ENCODE measurements around the gene ARHGAP15. TPM values are rescaled to one million over a fixed set of nuclear protein-coding genes. Genes with fewer than 3 reads are reported as not detected.

ARHGAP15 gene
- total RNA-seq, 1 experiment from 2014 or later: not detected

- Histone ChIP-seq H3K4me3 (ENCODE audit: insufficient read depth, low read depth, low read length) (no peak overlapping the region), H3K36me3 (replicated peaks; ENCODE audit: control insufficient read depth, insufficient read depth, low read length) (no peaks in the 10 kb centered on the region), H3K27me3 (ENCODE audit: control insufficient read depth, insufficient read depth, low read length) (no peaks in the 10 kb centered on the region)
- no peak for DNase-seq
Observed at GRCh38 chr2:143152637-143153036, 23.4 kb downstream of the ARHGAP15 start.

GRCh38 chr2:143155661-143156060 lies 26.4 kb downstream of the ARHGAP15 start:
- Histone ChIP-seq H3K27me3 (ENCODE audit: control insufficient read depth, insufficient read depth, low read length) (no peaks in the 10 kb centered on the region), H3K36me3 (replicated peaks; ENCODE audit: control insufficient read depth, insufficient read depth, low read length) (no peaks in the 10 kb centered on the region), H3K4me3 (ENCODE audit: insufficient read depth, low read depth, low read length) (no peak overlapping the region)
- DNase-seq: no peak

GRCh38 chr2:143157001-143157400 lies 27.8 kb downstream of the ARHGAP15 start:
- H3K36me3 ChIP-seq (replicated peaks; ENCODE audit: control insufficient read depth, insufficient read depth, low read length): no peaks in the 10 kb centered on the region
- no peak for DNase-seq
- H3K4me3 ChIP-seq (ENCODE audit: insufficient read depth, low read depth, low read length): no peak overlapping the region
- no peaks in the 10 kb centered on the region for H3K27me3 ChIP-seq (ENCODE audit: control insufficient read depth, insufficient read depth, low read length)

GRCh38 chr2:143157418-143157817 lies 28.2 kb downstream of the ARHGAP15 start:
- no peak for DNase-seq
- H3K4me3 ChIP-seq (ENCODE audit: insufficient read depth, low read depth, low read length): no peak overlapping the region
- H3K27me3 ChIP-seq (ENCODE audit: control insufficient read depth, insufficient read depth, low read length): no peaks in the 10 kb centered on the region
- H3K36me3 ChIP-seq (replicated peaks; ENCODE audit: control insufficient read depth, insufficient read depth, low read length): no peaks in the 10 kb centered on the region

GRCh38 chr2:143158098-143158497 lies 28.9 kb downstream of the ARHGAP15 start:
- Histone ChIP-seq H3K27me3 (ENCODE audit: control insufficient read depth, insufficient read depth, low read length) (no peaks in the 10 kb centered on the region), H3K4me3 (ENCODE audit: insufficient read depth, low read depth, low read length) (no peak overlapping the region), H3K36me3 (replicated peaks; ENCODE audit: control insufficient read depth, insufficient read depth, low read length) (no peaks in the 10 kb centered on the region)
- no peak for DNase-seq

GRCh38 chr2:143158551-143159485 lies 29.6 kb downstream of the ARHGAP15 start:
- H3K36me3 ChIP-seq (replicated peaks; ENCODE audit: control insufficient read depth, insufficient read depth, low read length): no peaks in the 10 kb centered on the region
- no peaks in the 10 kb centered on the region for H3K27me3 ChIP-seq (ENCODE audit: control insufficient read depth, insufficient read depth, low read length)
- H3K4me3 ChIP-seq (ENCODE audit: insufficient read depth, low read depth, low read length): no peak overlapping the region
- no peak for DNase-seq

GRCh38 chr2:143159486-143159840 lies 30.2 kb downstream of the ARHGAP15 start:
- no peak for DNase-seq
- no peak overlapping the region for H3K4me3 ChIP-seq (ENCODE audit: insufficient read depth, low read depth, low read length)
- H3K36me3 ChIP-seq (replicated peaks; ENCODE audit: control insufficient read depth, insufficient read depth, low read length): no peaks in the 10 kb centered on the region
- no peaks in the 10 kb centered on the region for H3K27me3 ChIP-seq (ENCODE audit: control insufficient read depth, insufficient read depth, low read length)

GRCh38 chr2:143160732-143161707 lies 31.8 kb downstream of the ARHGAP15 start:
- Histone ChIP-seq H3K27me3 (ENCODE audit: control insufficient read depth, insufficient read depth, low read length) (no peaks in the 10 kb centered on the region), H3K36me3 (replicated peaks; ENCODE audit: control insufficient read depth, insufficient read depth, low read length) (no peaks in the 10 kb centered on the region), H3K4me3 (ENCODE audit: insufficient read depth, low read depth, low read length) (no peak overlapping the region)
- DNase-seq: no peak

GRCh38 chr2:143162123-143162837 lies 33.1 kb downstream of the ARHGAP15 start:
- Histone ChIP-seq H3K36me3 (replicated peaks; ENCODE audit: control insufficient read depth, insufficient read depth, low read length) (no peaks in the 10 kb centered on the region), H3K27me3 (ENCODE audit: control insufficient read depth, insufficient read depth, low read length) (no peaks in the 10 kb centered on the region), H3K4me3 (ENCODE audit: insufficient read depth, low read depth, low read length) (no peak overlapping the region)
- no peak for DNase-seq

- Histone ChIP-seq H3K27me3 (ENCODE audit: control insufficient read depth, insufficient read depth, low read length) (no peaks in the 10 kb centered on the region), H3K4me3 (ENCODE audit: insufficient read depth, low read depth, low read length) (no peak overlapping the region), H3K36me3 (replicated peaks; ENCODE audit: control insufficient read depth, insufficient read depth, low read length) (no peaks in the 10 kb centered on the region)
- no peak for DNase-seq
Observed at GRCh38 chr2:143162997-143163396, 33.8 kb downstream of the ARHGAP15 start.

- no peak for DNase-seq
- no peaks in the 10 kb centered on the region for H3K36me3 ChIP-seq (replicated peaks; ENCODE audit: control insufficient read depth, insufficient read depth, low read length)
- H3K27me3 ChIP-seq (ENCODE audit: control insufficient read depth, insufficient read depth, low read length): no peaks in the 10 kb centered on the region
- H3K4me3 ChIP-seq (ENCODE audit: insufficient read depth, low read depth, low read length): no peak overlapping the region
Observed at GRCh38 chr2:143163499-143163898, 34.3 kb downstream of the ARHGAP15 start.

GRCh38 chr2:143165291-143165690 lies 36.1 kb downstream of the ARHGAP15 start:
- Histone ChIP-seq H3K36me3 (replicated peaks; ENCODE audit: control insufficient read depth, insufficient read depth, low read length) (no peaks in the 10 kb centered on the region), H3K4me3 (ENCODE audit: insufficient read depth, low read depth, low read length) (no peak overlapping the region), H3K27me3 (ENCODE audit: control insufficient read depth, insufficient read depth, low read length) (no peaks in the 10 kb centered on the region)
- no peak for DNase-seq

- H3K36me3 ChIP-seq (replicated peaks; ENCODE audit: control insufficient read depth, insufficient read depth, low read length): no peaks in the 10 kb centered on the region
- DNase-seq: no peak
- no peak overlapping the region for H3K4me3 ChIP-seq (ENCODE audit: insufficient read depth, low read depth, low read length)
- H3K27me3 ChIP-seq (ENCODE audit: control insufficient read depth, insufficient read depth, low read length): no peaks in the 10 kb centered on the region
Observed at GRCh38 chr2:143169105-143169504, 39.9 kb downstream of the ARHGAP15 start.

- no peak for DNase-seq
- Histone ChIP-seq H3K4me3 (ENCODE audit: insufficient read depth, low read depth, low read length) (no peak overlapping the region), H3K36me3 (replicated peaks; ENCODE audit: control insufficient read depth, insufficient read depth, low read length) (no peaks in the 10 kb centered on the region)
Observed at GRCh38 chr2:143171817-143172216, 42.6 kb downstream of the ARHGAP15 start.

More at GRCh38 chr2:143171817-143172216, 42.6 kb downstream of the ARHGAP15 start:
- H3K27me3 ChIP-seq (ENCODE audit: control insufficient read depth, insufficient read depth, low read length): no peaks in the 10 kb centered on the region

Measured in H7 (cell line).